GM21576 (cell line): Measurements from ENCODE around the gene OLIG3.

Experiments used
- ATAC-seq: cut with Tn5 transposase; IDR thresholded peaks from one replicate; pipeline ENCODE4 v1.9.1; 2021; ENCODE audit warnings: mild to moderate bottlenecking, moderate library complexity; ENCODE audit not compliant: unreplicated experiment

OLIG3 gene

GRCh38 chr6:137496368-137496767, 2.2 kb upstream of the OLIG3 start:
- ATAC-seq, result no peak

- no peak for ATAC-seq
Observed at GRCh38 chr6:137495703-137496336, 1.6 kb upstream of the OLIG3 start.

- ATAC-seq, result no peak
Observed at GRCh38 chr6:137494988-137495702, 951 bp upstream of the OLIG3 start.

- no peak for ATAC-seq
Observed at GRCh38 chr6:137493218-137494038, 766 bp downstream of the OLIG3 start.

- ATAC-seq, result no peak
Observed at GRCh38 chr6:137492289-137493217, 1.6 kb downstream of the OLIG3 start.

GRCh38 chr6:137491478-137491877, 2.7 kb downstream of the OLIG3 start:
- no peak for ATAC-seq

- ATAC-seq, result no peak
Observed at GRCh38 chr6:137490961-137491360, 3.2 kb downstream of the OLIG3 start.

GRCh38 chr6:137490006-137490905, 3.9 kb downstream of the OLIG3 start:
- no peak for ATAC-seq

- ATAC-seq, result no peak
Observed at GRCh38 chr6:137489046-137490005, 4.9 kb downstream of the OLIG3 start.

- ATAC-seq, result no peak
Observed at GRCh38 chr6:137488150-137489045, 5.8 kb downstream of the OLIG3 start.

- no peak for ATAC-seq
Observed at GRCh38 chr6:137487869-137488149, 6.4 kb downstream of the OLIG3 start.

GRCh38 chr6:137487181-137487868, 6.9 kb downstream of the OLIG3 start:
- no peak for ATAC-seq

- no peak for ATAC-seq
Observed at GRCh38 chr6:137486416-137486815, 7.8 kb downstream of the OLIG3 start.

- ATAC-seq, result no peak
Observed at GRCh38 chr6:137480431-137480830, 13.8 kb downstream of the OLIG3 start.

- ATAC-seq, result no peak
Observed at GRCh38 chr6:137475103-137475502, 19.1 kb downstream of the OLIG3 start.

- no peak for ATAC-seq
Observed at GRCh38 chr6:137473598-137473997, 20.6 kb downstream of the OLIG3 start.

GRCh38 chr6:137472641-137473137, 21.5 kb downstream of the OLIG3 start:
- ATAC-seq, result no peak
